Mesodermal cell (in vitro differentiated cells): ENCODE measurements around the gene TOX4.
A peak's percentile ranks its signal among the peaks of the same experiment; 100 is the strongest.

Experiments
- H3K27ac ChIP-seq: 2 replicates; pipeline ENCODE4 v1.7.0; 2013; ENCODE audit warnings: mild to moderate bottlenecking, low read depth, low read length, moderate library complexity; ENCODE audit not compliant: severe bottlenecking
- H3K36me3 ChIP-seq: 2 replicates; pipeline ENCODE4 v1.7.1; 2013; ENCODE audit warnings: mild to moderate bottlenecking, low read length, moderate library complexity; ENCODE audit not compliant: control insufficient read depth, insufficient read depth
- H3K4me1 ChIP-seq: one replicate; pipeline ENCODE4 v1.7.1; 2013; ENCODE audit warnings: mild to moderate bottlenecking, low read length; ENCODE audit not compliant: insufficient read depth, control insufficient read depth, poor library complexity, severe bottlenecking
- H3K4me3 ChIP-seq: 2 replicates; pipeline ENCODE4 v1.7.0; 2013; ENCODE audit warnings: low read length, control low read depth, mild to moderate bottlenecking; ENCODE audit not compliant: insufficient read depth, poor library complexity, severe bottlenecking; ENCODE audit errors: extremely low read depth
- H3K9me3 ChIP-seq: 2 replicates; pipeline ENCODE4 v1.7.1; 2013; ENCODE audit warnings: mild to moderate bottlenecking, low read length, moderate library complexity; ENCODE audit not compliant: control insufficient read depth
- WGBS, 2 experiments: methylation state at CpG; one replicate each; pipeline ENCODE4 v1.1.5; 2013; ENCODE audit warnings: missing lambda C conversion rate in 2 of 2; ENCODE audit not compliant: insufficient coverage in 2 of 2; 5-methylcytosine and 5-hydroxymethylcytosine counted together

The TOX4 gene

GRCh38 chr14:21503376-21503775, 26.4 kb downstream of the TOX4 start:
- no peak overlapping the region for H3K27ac ChIP-seq
- H3K4me3 ChIP-seq: no peak overlapping the region
- WGBS, 2 experiments: 96 to 100% methylated on average over 2 to 3 of the region's 4 CpGs
- peaks cover 4% of the 10 kb centered on the region for H3K4me1 ChIP-seq
- peaks cover 89% of the 10 kb centered on the region for H3K36me3 ChIP-seq
- no peaks in the 10 kb centered on the region for H3K9me3 ChIP-seq

- Histone ChIP-seq H3K27ac (no peak overlapping the region), H3K36me3 (peaks cover 84% of the 10 kb centered on the region), H3K4me1 (peaks cover 10% of the 10 kb centered on the region), H3K9me3 (no peaks in the 10 kb centered on the region), H3K4me3 (no peak overlapping the region)
These were observed 28.1 kb downstream of the TOX4 start for GRCh38 chr14:21505012-21505553.

DNA sequence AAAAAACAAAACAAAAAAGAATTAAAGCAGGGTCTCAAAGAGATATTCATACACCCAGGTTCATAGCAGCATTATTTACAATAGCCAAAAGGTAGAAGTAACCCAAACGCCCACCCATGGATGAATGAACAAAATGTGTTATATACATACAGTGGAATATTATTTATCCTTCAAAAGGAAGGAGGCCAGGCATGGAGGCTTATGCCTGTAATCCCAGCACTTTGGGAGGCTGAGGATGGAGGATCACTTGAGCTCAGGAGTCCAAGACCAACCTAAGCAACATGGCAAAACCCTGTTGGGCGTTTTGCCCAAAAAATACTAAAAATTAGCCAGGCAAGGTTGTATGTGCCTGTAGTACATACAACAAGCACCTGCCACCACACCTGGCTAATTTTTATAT, 29.6 kb downstream of the TOX4 start:
- H3K4me3 ChIP-seq: no peak overlapping the region
- H3K9me3 ChIP-seq: no peaks in the 10 kb centered on the region
- 83% methylated on average over 1 of the region's 2 CpGs; no CpG with 5 or more reads in 1 of the 2 experiments for WGBS, 2 experiments
- H3K27ac ChIP-seq: no peak overlapping the region
- peaks cover 70% of the 10 kb centered on the region for H3K36me3 ChIP-seq
- H3K4me1 ChIP-seq: peaks cover 10% of the 10 kb centered on the region

- peaks cover 3% of the 10 kb centered on the region for H3K9me3 ChIP-seq
- whole genome bisulfite sequencing, 2 experiments: 94 to 100% methylated on average over 2 to 3 of the region's 6 CpGs
- peaks cover 41% of the 10 kb centered on the region for H3K36me3 ChIP-seq
- H3K4me3 ChIP-seq: peak overlapping the region; percentile 96
- H3K4me1 ChIP-seq: peaks cover 10% of the 10 kb centered on the region
- H3K27ac ChIP-seq: no peak overlapping the region
These were observed 32.6 kb downstream of the TOX4 start for GRCh38 chr14:21509432-21510143.

GRCh38 chr14:21510735-21511657, 34.0 kb downstream of the TOX4 start, which contains the start of gene METTL3:
METTL3 (minus strand) TSS chr14:21511340; CDS start chr14:21511223, 117 bp downstream.
- Histone ChIP-seq H3K27ac (peak within 1 kb of the TSS; percentile 86), H3K4me1 (peaks cover 10% of the 10 kb centered on the region), H3K9me3 (peaks cover 3% of the 10 kb centered on the region), H3K4me3 (peak within 1 kb of the TSS; percentile 96), H3K36me3 (peaks cover 33% of the 10 kb centered on the region)
- 0% methylated on average over 36 to 43 of the region's 53 CpGs for WGBS, 2 experiments

- Histone ChIP-seq H3K4me3 (no peak overlapping the region), H3K9me3 (peaks cover 3% of the 10 kb centered on the region), H3K4me1 (peaks cover 7% of the 10 kb centered on the region), H3K36me3 (peaks cover 2% of the 10 kb centered on the region), H3K27ac (no peak overlapping the region)
- WGBS, 2 experiments: 88% methylated on average over 1 of the region's 1 CpG; no CpG with 5 or more reads in 1 of the 2 experiments
These were observed 37.3 kb downstream of the TOX4 start for GRCh38 chr14:21514341-21514740.

DNA sequence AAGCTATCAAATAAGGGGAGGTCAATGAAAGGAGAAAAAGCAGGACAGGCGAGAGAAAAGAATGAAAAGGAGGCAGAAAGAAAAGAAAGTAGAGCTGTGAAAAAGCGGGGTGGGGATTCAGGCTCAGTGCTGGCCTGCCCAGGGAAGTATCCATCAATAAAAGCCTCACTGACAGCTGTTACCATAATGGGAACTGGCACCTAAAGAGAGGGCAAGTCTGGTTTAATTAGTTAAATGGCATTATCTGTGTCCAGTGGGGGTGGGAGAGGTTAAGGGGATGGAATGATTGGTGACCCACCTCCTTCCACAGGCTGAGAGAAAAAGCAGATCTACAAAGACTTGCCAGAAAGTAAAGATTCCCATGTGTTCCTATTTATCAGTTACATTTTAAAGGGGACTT, 41.7 kb downstream of the TOX4 start:
- H3K4me1 ChIP-seq: no peaks in the 10 kb centered on the region
- peaks cover 15% of the 10 kb centered on the region for H3K36me3 ChIP-seq
- no peak overlapping the region for H3K4me3 ChIP-seq
- H3K27ac ChIP-seq: no peak overlapping the region
- no peaks in the 10 kb centered on the region for H3K9me3 ChIP-seq
- 83 to 93% methylated on average over 2 of the region's 2 CpGs for WGBS, 2 experiments

DNA sequence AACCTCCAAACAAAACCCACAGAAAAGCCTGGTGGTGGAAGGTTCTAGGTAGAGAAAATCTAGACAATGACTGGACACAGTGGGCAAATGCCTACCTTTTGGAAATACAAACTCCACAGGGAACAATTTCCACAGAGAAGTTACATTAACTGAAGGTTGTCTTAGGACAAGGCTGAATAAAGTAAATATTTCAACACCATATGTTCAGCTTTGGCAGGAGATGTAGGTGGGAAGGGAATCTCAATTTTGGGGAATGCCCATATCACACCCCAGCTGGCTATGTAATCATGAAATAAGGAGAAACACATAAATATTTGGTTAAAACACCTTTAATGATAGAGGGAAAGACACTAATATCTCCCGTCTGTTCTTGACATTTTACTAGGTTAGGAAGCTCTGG, 43.8 kb downstream of the TOX4 start:
- H3K36me3 ChIP-seq: peaks cover 32% of the 10 kb centered on the region
- 100% methylated on average over 1 of the region's 1 CpG for WGBS, 2 experiments
- no peak overlapping the region for H3K27ac ChIP-seq
- peaks cover 3% of the 10 kb centered on the region for H3K4me1 ChIP-seq
- H3K4me3 ChIP-seq: no peak overlapping the region
- H3K9me3 ChIP-seq: no peaks in the 10 kb centered on the region

GRCh38 chr14:21521501-21521900, 44.5 kb downstream of the TOX4 start:
- no peak overlapping the region for H3K27ac ChIP-seq
- peaks cover 3% of the 10 kb centered on the region for H3K4me1 ChIP-seq
- H3K36me3 ChIP-seq: peaks cover 32% of the 10 kb centered on the region
- no peaks in the 10 kb centered on the region for H3K9me3 ChIP-seq
- H3K4me3 ChIP-seq: no peak overlapping the region
- 82 to 92% methylated on average over 1 to 2 of the region's 2 CpGs for WGBS, 2 experiments

DNA sequence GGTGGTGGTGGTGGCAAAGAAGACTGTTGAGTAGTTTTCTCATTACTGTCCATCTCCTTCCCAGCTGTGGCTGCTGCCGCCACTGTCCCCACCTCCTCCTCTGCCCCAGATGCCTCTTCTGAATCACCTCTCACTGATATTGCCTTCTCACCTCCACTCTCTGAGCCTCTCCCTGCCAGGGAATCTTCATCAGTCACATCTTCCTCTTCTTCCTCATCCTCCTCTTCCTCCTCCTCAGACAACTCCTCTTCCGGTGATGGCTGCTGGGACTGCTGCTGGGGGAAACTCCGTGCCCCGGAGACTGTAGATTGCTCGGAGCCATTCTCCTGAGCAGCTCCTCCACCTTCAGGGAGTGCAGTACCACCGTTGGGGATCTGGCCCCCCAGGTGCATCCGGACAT, 46.2 kb downstream of the TOX4 start:
- peaks cover 11% of the 10 kb centered on the region for H3K4me1 ChIP-seq
- peaks cover 32% of the 10 kb centered on the region for H3K36me3 ChIP-seq
- H3K9me3 ChIP-seq: no peaks in the 10 kb centered on the region
- no peak overlapping the region for H3K27ac ChIP-seq
- WGBS, 2 experiments: 90 to 96% methylated on average over 5 of the region's 7 CpGs
- H3K4me3 ChIP-seq: no peak overlapping the region
